Ramos (cell line): Measurements from ENCODE around the gene WDR83.
"Not testable (repeated sequence)": the region's sequence is repeated elsewhere in the genome, so short reads cannot be mapped to it uniquely, and the experiment has no call there.

ENCODE experiments used
- in situ Hi-C: fragments of 300-500 bp; cut with MboI; formaldehyde crosslinking; loops from one replicate; pipeline ENCODE4 v1.14.3; 2022; ENCODE audit warnings: low sequenced_read_pairs; ENCODE audit not compliant: unreplicated experiment

Gene WDR83

GRCh38 chr19:12666265-12667048 lies at the start of gene WDR83, which contains the start of gene MAN2B1:
WDR83 (plus strand) TSS chr19:12666807; CDS start chr19:12669791, 2,984 bp downstream.
MAN2B1 (minus strand) TSS chr19:12666742; CDS start chr19:12666701, 41 bp downstream.
- in situ Hi-C loops = no loop called here

- in situ Hi-C loops = no loop called here
Measured at GRCh38 chr19:12617646-12618045, 49.0 kb upstream of the WDR83 start.

GRCh38 chr19:12621253-12622024 lies 45.2 kb upstream of the WDR83 start:
- in situ Hi-C loops = not testable (repeated sequence)

GRCh38 chr19:12623361-12624031 lies 43.1 kb upstream of the WDR83 start:
- in situ Hi-C loops = no loop called here

GRCh38 chr19:12626958-12627357 lies 39.6 kb upstream of the WDR83 start:
- in situ Hi-C loops = no loop called here

GRCh38 chr19:12628040-12629022 lies 38.3 kb upstream of the WDR83 start:
- in situ Hi-C loops = no loop called here

- in situ Hi-C loops = no loop called here
Measured at GRCh38 chr19:12629215-12629614, 37.4 kb upstream of the WDR83 start.

- in situ Hi-C loops = no loop called here
Measured at GRCh38 chr19:12636631-12637030, 30.0 kb upstream of the WDR83 start.

GRCh38 chr19:12638611-12639182 lies 27.9 kb upstream of the WDR83 start:
- in situ Hi-C loops = no loop called here

- in situ Hi-C loops = no loop called here
Measured at GRCh38 chr19:12639901-12640613, 26.6 kb upstream of the WDR83 start.

- in situ Hi-C loops = no loop called here
Measured at GRCh38 chr19:12641456-12641855, 25.2 kb upstream of the WDR83 start.

GRCh38 chr19:12642506-12642905 lies 24.1 kb upstream of the WDR83 start:
- in situ Hi-C loops = no loop called here

GRCh38 chr19:12643716-12644115 lies 22.9 kb upstream of the WDR83 start:
- in situ Hi-C loops = not testable (repeated sequence)

- in situ Hi-C loops = no loop called here
Measured at GRCh38 chr19:12646551-12646950, 20.1 kb upstream of the WDR83 start.

GRCh38 chr19:12647047-12647446 lies 19.6 kb upstream of the WDR83 start:
- in situ Hi-C loops = no loop called here

- in situ Hi-C loops = no loop called here
Measured at GRCh38 chr19:12647490-12648071, 19.0 kb upstream of the WDR83 start.

GRCh38 chr19:12648088-12648487 lies 18.5 kb upstream of the WDR83 start:
- in situ Hi-C loops = no loop called here

GRCh38 chr19:12649941-12650340 lies 16.7 kb upstream of the WDR83 start:
- in situ Hi-C loops = no loop called here
